HCT116 (cell line): ENCODE measurements around the gene LRRC46. TPM values are rescaled to one million over a fixed set of nuclear protein-coding genes. Genes with fewer than 3 reads are reported as not detected.

Experiments used
- ATAC-seq: fragments of 200-7000 bp; cut with Tn5 transposase; 2 replicates; pipeline ENCODE4 v1.9.1; 2020; ENCODE audit warnings: mild to moderate bottlenecking, moderate library complexity
- BruUV-seq: library from RNA; stranded (reverse); fragments of 400-500 nt; replicated peaks from 2 replicates; lab custom pipeline; 2021; lab: Mats Ljungman, UMichigan
- CTCF ChIA-PET: fragments of 300-600 bp; sonication (Branson Sonifier 250); formaldehyde crosslinking; loops from one replicate; lab custom pipeline; 2021; ENCODE audit warnings: antibody characterized with exemption; lab: Charles Lee
- POLR2A ChIA-PET: fragments of 300-600, 350-600 bp; sonication (Branson Sonifier 250); formaldehyde crosslinking; loops from one replicate; lab custom pipeline; 2021; ENCODE audit warnings: antibody characterized with exemption; lab: Charles Lee
- RAD21 ChIA-PET, 2 experiments: fragments of 300-600 bp; sonication (Branson Sonifier 250); formaldehyde crosslinking; loops; one replicate each; lab custom pipeline; 2023; ENCODE audit warnings: low total read pairs in 2 of 2; ENCODE audit not compliant: uncharacterized antibody in 2 of 2, unreplicated experiment in 2 of 2, low non-redundant PET in 1 of 2; lab: Charles Lee
- DNase-seq: peaks from one replicate; pipeline ENCODE4 v3.0.0-alpha.2; 2010; ENCODE audit warnings: low read depth, low spot score
- H2AFZ ChIP-seq: fragments of 200-600 bp; shearing (Covaris generic), sonication (generic); 2 replicates; pipeline ENCODE4 v1.6.1; 2017; ENCODE audit warnings: low read depth, mixed run types, mixed read lengths, antibody characterized with exemption, low read length; ENCODE audit not compliant: poor library complexity, severe bottlenecking
- H3K27ac ChIP-seq: 2 replicates; pipeline ENCODE4 v1.5.1; 2012; ENCODE audit warnings: low read depth, low read length
- H3K27me3 ChIP-seq: fragments of 200-600 bp; sonication (generic); 2 replicates; pipeline ENCODE4 v1.6.1; 2016; ENCODE audit warnings: mixed run types, low read length, mixed read lengths; ENCODE audit not compliant: insufficient read depth
- H3K36me3 ChIP-seq, 2 experiments: fragments of 200-500 bp in 1 of 2; fragments of 200-600 bp in 1 of 2; sonication (Bioruptor generic) in 1 of 2; sonication (generic) in 1 of 2; 2 replicates each; pipeline versions ENCODE4 v1.5.1 to v1.6.1; 2014 to 2016; ENCODE audit warnings: low read length in 2 of 2, inconsistent platforms in 1 of 2, mixed read lengths in 1 of 2, mixed run types in 1 of 2; ENCODE audit not compliant: insufficient read depth in 2 of 2, control insufficient read depth in 1 of 2
- H3K4me1 ChIP-seq, 2 experiments: fragments of 200-600 bp in 1 of 2; sonication (generic) in 1 of 2; 2 replicates each; pipeline versions ENCODE4 v1.5.1 to v1.6.1; 2012 to 2017; ENCODE audit warnings: low read length in 2 of 2, inconsistent platforms in 1 of 2, mild to moderate bottlenecking in 1 of 2, mixed read lengths in 1 of 2, mixed run types in 1 of 2, moderate library complexity in 1 of 2; ENCODE audit not compliant: insufficient read depth in 2 of 2, control insufficient read depth in 1 of 2
- H3K4me2 ChIP-seq: fragments of 200-600 bp; sonication (generic); 2 replicates; pipeline ENCODE4 v1.6.1; 2017; ENCODE audit warnings: mixed run types, low read length, mixed read lengths
- H3K4me3 ChIP-seq, 2 experiments: fragments of 200-600 bp in 1 of 2; sonication (generic) in 1 of 2; replicated peaks in 1 of 2; 2 replicates each; pipeline ENCODE4 v1.5.1; 2011 to 2016; ENCODE audit warnings: low read length in 2 of 2, control low read depth in 1 of 2, low read depth in 1 of 2, mild to moderate bottlenecking in 1 of 2, mixed read lengths in 1 of 2, mixed run types in 1 of 2
- H3K79me2 ChIP-seq: fragments of 200-600 bp; sonication (generic); 2 replicates; pipeline ENCODE4 v1.6.1; 2017; ENCODE audit warnings: mild to moderate bottlenecking, mixed run types, low read length, moderate library complexity, mixed read lengths; ENCODE audit not compliant: insufficient read depth
- H3K9ac ChIP-seq: fragments of 200-600 bp; sonication (generic); 2 replicates; pipeline ENCODE4 v1.6.1; 2016; ENCODE audit warnings: low read length, mixed read lengths
- H3K9me2 ChIP-seq: fragments of 200-600 bp; sonication (generic), shearing (Covaris generic); 2 replicates; pipeline ENCODE4 v1.6.1; 2017; ENCODE audit warnings: mixed run types, mild to moderate bottlenecking, moderate library complexity; ENCODE audit not compliant: insufficient read depth
- H3K9me3 ChIP-seq, 2 experiments: fragments of 200-500 bp in 1 of 2; fragments of 200-600 bp in 1 of 2; sonication (Bioruptor generic) in 1 of 2; sonication (generic) in 1 of 2; 2 replicates each; pipeline ENCODE4 v1.6.1; 2014 to 2017; ENCODE audit warnings: low read length in 2 of 2, mixed read lengths in 2 of 2, inconsistent platforms in 1 of 2, low read depth in 1 of 2, mild to moderate bottlenecking in 1 of 2, mixed run types in 1 of 2, moderate library complexity in 1 of 2; ENCODE audit not compliant: control insufficient read depth in 1 of 2, insufficient read depth in 1 of 2
- H4K20me1 ChIP-seq: fragments of 200-600 bp; sonication (generic), shearing (Covaris generic); 2 replicates; pipeline ENCODE4 v1.6.1; 2017; ENCODE audit warnings: mixed run types, mild to moderate bottlenecking, moderate library complexity; ENCODE audit not compliant: insufficient read depth
- EZH2phosphoT487 ChIP-seq: fragments of 200-600 bp; IDR thresholded peaks from 2 replicates; pipeline ENCODE4 v1.6.1; 2018; ENCODE audit warnings: antibody characterized with exemption, borderline replicate concordance
- SIN3A ChIP-seq: IDR thresholded peaks from 2 replicates; pipeline ENCODE4 v1.6.1; 2012; ENCODE audit warnings: low read depth
- intact Hi-C: fragments of 100-400 bp; cut with micrococcal nuclease; formaldehyde crosslinking; loops from 2 replicates; pipeline ENCODE4 v1.10.0; 2022
- total RNA-seq: library from RNA; stranded (reverse); gene quantifications from one replicate; pipeline ENCODE4 v1.2.1, GENCODE V29; 2021; ENCODE audit not compliant: unreplicated experiment
- TF ChIP-seq, protein P1 (sequence below): IDR thresholded peaks from 2 replicates; pipeline ENCODE4 v1.6.1; 2012; ENCODE audit warnings: low read depth
- TF ChIP-seq, protein P2 (sequence below): IDR thresholded peaks from 2 replicates; pipeline ENCODE4 v1.6.1; 2012

Gene LRRC46
- total RNA-seq, 1 experiment from 2014 or later, result 0.76 TPM

DNA sequence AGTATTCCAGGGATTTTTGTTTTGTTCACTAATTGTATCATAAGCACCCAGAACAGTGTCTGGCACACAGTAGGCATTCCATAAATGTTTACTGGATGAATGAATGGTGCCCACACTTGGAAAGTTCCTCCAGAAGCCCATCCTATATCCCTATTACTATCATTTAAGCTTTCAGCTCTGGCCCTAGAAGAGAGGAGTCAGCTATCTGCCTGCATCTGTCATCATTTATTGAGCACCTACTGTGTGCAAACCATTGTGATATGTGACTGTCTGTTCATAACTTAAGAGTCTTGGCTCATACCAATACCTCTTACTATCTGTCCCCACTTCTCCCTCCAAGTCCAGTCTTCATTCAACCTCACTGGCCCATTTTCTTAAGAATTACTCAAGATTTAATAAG is 39.6 kb downstream of the LRRC46 start:
- Histone ChIP-seq H4K20me1 (no peaks in the 10 kb centered on the region), H2AFZ (no peak overlapping the region), H3K4me2 (no peak overlapping the region), H3K4me3 (no peak overlapping the region), H3K9me3 (no peaks in the 10 kb centered on the region), H3K79me2 (no peaks in the 10 kb centered on the region), H3K36me3 (no peaks in the 10 kb centered on the region), H3K9me2 (no peaks in the 10 kb centered on the region), H3K4me1 (peaks cover 6 to 21% of the 10 kb centered on the region in 2 experiments; a peak in 3 of 4 replicates), H3K27me3 (peaks cover 7% of the 10 kb centered on the region; the same call in 1 of the 2 replicates), H3K9ac (no peak overlapping the region), H3K27ac (no peak overlapping the region)
- ATAC-seq, result no peak
- intact Hi-C loops, result no loop called here
- CTCF ChIA-PET, result no interaction called here
- DNase-seq, result no peak
- POLR2A ChIA-PET, result no interaction called here
- no TSS peak for BruUV-seq
- RAD21 ChIA-PET, result no interaction called here
- TF ChIP-seq, protein P1, sequence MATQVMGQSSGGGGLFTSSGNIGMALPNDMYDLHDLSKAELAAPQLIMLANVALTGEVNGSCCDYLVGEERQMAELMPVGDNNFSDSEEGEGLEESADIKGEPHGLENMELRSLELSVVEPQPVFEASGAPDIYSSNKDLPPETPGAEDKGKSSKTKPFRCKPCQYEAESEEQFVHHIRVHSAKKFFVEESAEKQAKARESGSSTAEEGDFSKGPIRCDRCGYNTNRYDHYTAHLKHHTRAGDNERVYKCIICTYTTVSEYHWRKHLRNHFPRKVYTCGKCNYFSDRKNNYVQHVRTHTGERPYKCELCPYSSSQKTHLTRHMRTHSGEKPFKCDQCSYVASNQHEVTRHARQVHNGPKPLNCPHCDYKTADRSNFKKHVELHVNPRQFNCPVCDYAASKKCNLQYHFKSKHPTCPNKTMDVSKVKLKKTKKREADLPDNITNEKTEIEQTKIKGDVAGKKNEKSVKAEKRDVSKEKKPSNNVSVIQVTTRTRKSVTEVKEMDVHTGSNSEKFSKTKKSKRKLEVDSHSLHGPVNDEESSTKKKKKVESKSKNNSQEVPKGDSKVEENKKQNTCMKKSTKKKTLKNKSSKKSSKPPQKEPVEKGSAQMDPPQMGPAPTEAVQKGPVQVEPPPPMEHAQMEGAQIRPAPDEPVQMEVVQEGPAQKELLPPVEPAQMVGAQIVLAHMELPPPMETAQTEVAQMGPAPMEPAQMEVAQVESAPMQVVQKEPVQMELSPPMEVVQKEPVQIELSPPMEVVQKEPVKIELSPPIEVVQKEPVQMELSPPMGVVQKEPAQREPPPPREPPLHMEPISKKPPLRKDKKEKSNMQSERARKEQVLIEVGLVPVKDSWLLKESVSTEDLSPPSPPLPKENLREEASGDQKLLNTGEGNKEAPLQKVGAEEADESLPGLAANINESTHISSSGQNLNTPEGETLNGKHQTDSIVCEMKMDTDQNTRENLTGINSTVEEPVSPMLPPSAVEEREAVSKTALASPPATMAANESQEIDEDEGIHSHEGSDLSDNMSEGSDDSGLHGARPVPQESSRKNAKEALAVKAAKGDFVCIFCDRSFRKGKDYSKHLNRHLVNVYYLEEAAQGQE, result no peak
- TF ChIP-seq SIN3A (no peak), EZH2phosphoT487 (no peak)

DNA sequence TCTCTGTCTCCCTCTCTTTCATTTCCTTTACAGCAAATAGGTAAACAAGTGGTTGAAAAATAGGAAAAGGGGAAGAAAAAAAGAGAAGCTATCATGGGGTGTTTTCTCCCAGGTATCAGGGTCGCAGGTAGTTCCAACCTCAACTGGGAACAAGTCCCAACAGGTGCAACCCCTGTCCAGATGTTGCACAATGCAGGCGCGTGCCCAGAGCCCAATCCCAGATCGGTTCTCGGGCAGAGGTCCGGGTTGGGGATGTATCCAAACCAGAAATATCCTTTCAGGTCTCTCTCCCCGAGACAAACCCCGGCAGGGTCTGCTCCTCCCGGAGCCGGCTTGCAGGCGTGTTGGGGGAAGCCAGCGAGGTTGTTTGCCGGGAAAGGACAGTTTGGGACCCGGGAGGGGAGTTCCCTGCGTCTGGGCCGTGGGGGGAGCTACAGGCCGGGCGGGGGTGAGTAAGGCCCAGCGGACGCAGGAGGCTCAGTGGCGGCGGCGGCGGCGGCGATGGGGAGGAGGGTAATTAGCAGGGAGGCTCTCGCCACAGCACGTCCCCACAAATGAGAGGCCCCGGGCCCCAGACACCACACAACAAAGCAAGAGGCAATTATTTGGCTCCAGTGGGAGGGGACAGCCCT is 40.7 kb downstream of the LRRC46 start:
- TF ChIP-seq, protein P2, sequence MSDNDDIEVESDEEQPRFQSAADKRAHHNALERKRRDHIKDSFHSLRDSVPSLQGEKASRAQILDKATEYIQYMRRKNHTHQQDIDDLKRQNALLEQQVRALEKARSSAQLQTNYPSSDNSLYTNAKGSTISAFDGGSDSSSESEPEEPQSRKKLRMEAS, result no peak
- H3K4me2 ChIP-seq, result no peak overlapping the region
- no TSS peak for BruUV-seq
- H3K9me3 ChIP-seq, result no peaks in the 10 kb centered on the region
- H3K27me3 ChIP-seq, result peaks cover 7% of the 10 kb centered on the region; the same call in 1 of the 2 replicates
- H3K36me3 ChIP-seq, result no peaks in the 10 kb centered on the region
- intact Hi-C loops, result no loop called here
- H3K27ac ChIP-seq, result no peak overlapping the region
- no peaks in the 10 kb centered on the region for H4K20me1 ChIP-seq
- no peak overlapping the region for H2AFZ ChIP-seq
- ChIA-PET CTCF (interaction anchor here (1.1 kb wide), 1 partner anchor 18 kb away, joined by 3 read pairs; no protein-coding TSS in a partner anchor), RAD21 (no interaction called here), POLR2A (no interaction called here)
- no peak overlapping the region for H3K9ac ChIP-seq
- no peaks in the 10 kb centered on the region for H3K9me2 ChIP-seq
- H3K4me3 ChIP-seq, result no peak overlapping the region
- H3K79me2 ChIP-seq, result no peaks in the 10 kb centered on the region
- H3K4me1 ChIP-seq, result peaks cover 6 to 21% of the 10 kb centered on the region in 2 experiments; a peak in 3 of 4 replicates
- ATAC-seq (no peak), DNase-seq (no peak)
